IMR-90 (cell line): ENCODE measurements around the gene MYL12B. TPM values are rescaled to one million over a fixed set of nuclear protein-coding genes. Genes with fewer than 3 reads are reported as not detected.
A peak's percentile ranks its signal among the peaks of the same experiment; 100 is the strongest.

ENCODE experiments used
- ATAC-seq: fragments of 200-7000 bp; cut with Tn5 transposase; 2 replicates; pipeline ENCODE4 v1.9.1; 2020; ENCODE audit warnings: low read depth, mild to moderate bottlenecking, moderate library complexity
- BruUV-seq: library from RNA; stranded (reverse); fragments of 400-500 nt; replicated peaks from 2 replicates; lab custom pipeline; 2021; lab: Mats Ljungman, UMichigan
- CTCF ChIA-PET: fragments of 300-600 bp; formaldehyde crosslinking; extraction: SDS; loops from one replicate; lab custom pipeline; 2021; ENCODE audit warnings: antibody characterized with exemption; lab: Yijun Ruan, JAX
- POLR2A ChIA-PET: fragments of 300-600 bp; sonication (Branson Sonifier 250); formaldehyde crosslinking; loops from one replicate; lab custom pipeline; 2022; ENCODE audit warnings: antibody characterized with exemption; ENCODE audit not compliant: unreplicated experiment; lab: Charles Lee
- DNase-seq: peaks from one replicate; pipeline ENCODE4 v3.0.0; 2013
- H2AFZ ChIP-seq: replicated peaks from 2 replicates; pipeline ENCODE3; 2013; ENCODE audit warnings: low read length, mild to moderate bottlenecking; ENCODE audit not compliant: poor library complexity
- H2AK5ac ChIP-seq: 2 replicates; pipeline ENCODE4 v1.6.1; 2013; ENCODE audit warnings: low read depth, low read length, inconsistent platforms
- H2AK9ac ChIP-seq: replicated peaks from 2 replicates; pipeline ENCODE3; 2013; ENCODE audit warnings: mild to moderate bottlenecking, low read depth, low read length, moderate library complexity; ENCODE audit not compliant: poor library complexity
- H2BK120ac ChIP-seq: 2 replicates; pipeline ENCODE4 v1.6.1; 2013; ENCODE audit warnings: low read depth, low read length, inconsistent platforms
- H2BK15ac ChIP-seq: 3 replicates; pipeline ENCODE4 v1.6.1; 2013; ENCODE audit warnings: low read depth, low read length, inconsistent platforms
- H2BK20ac ChIP-seq: 2 replicates; pipeline ENCODE4 v1.6.1; 2013; ENCODE audit warnings: low read depth, mild to moderate bottlenecking, inconsistent platforms, low read length, moderate library complexity
- H2BK5ac ChIP-seq: 2 replicates; pipeline ENCODE4 v1.6.1; 2013; ENCODE audit warnings: mild to moderate bottlenecking, low read depth, low read length, inconsistent platforms; ENCODE audit not compliant: poor library complexity, severe bottlenecking
- H3K14ac ChIP-seq: replicated peaks from 2 replicates; pipeline ENCODE4 v1.6.1; 2013; ENCODE audit warnings: low read depth, low read length, inconsistent platforms
- H3K18ac ChIP-seq: 2 replicates; pipeline ENCODE4 v1.6.1; 2013; ENCODE audit warnings: low read depth, low read length, control low read depth
- H3K23ac ChIP-seq: 2 replicates; pipeline ENCODE4 v1.6.1; 2013; ENCODE audit warnings: low read depth, low read length, inconsistent platforms
- H3K27ac ChIP-seq: 2 replicates; pipeline ENCODE4 v1.5.1; 2013; ENCODE audit warnings: mild to moderate bottlenecking, control low read depth, low read length; ENCODE audit not compliant: insufficient read depth
- H3K27me3 ChIP-seq: 2 replicates; pipeline ENCODE4 v1.6.1; 2013; ENCODE audit warnings: low read length; ENCODE audit not compliant: control insufficient read depth, insufficient read depth
- H3K36me3 ChIP-seq: 2 replicates; pipeline ENCODE4 v1.6.1; 2013; ENCODE audit warnings: low read length, mixed read lengths; ENCODE audit not compliant: control insufficient read depth, insufficient read depth
- H3K4ac ChIP-seq: 2 replicates; pipeline ENCODE4 v1.6.1; 2013; ENCODE audit warnings: low read depth, low read length, inconsistent platforms
- H3K4me1 ChIP-seq: 2 replicates; pipeline ENCODE4 v1.6.1; 2013; ENCODE audit warnings: low read length, mixed read lengths; ENCODE audit not compliant: control insufficient read depth, insufficient read depth
- H3K4me2 ChIP-seq: 2 replicates; pipeline ENCODE4 v1.6.1; 2013; ENCODE audit warnings: low read depth, mild to moderate bottlenecking, control low read depth, low read length, moderate library complexity
- H3K4me3 ChIP-seq: 2 replicates; pipeline ENCODE4 v1.5.1; 2013; ENCODE audit warnings: low read depth, mild to moderate bottlenecking, control low read depth, low read length, moderate library complexity; ENCODE audit not compliant: insufficient read depth
- H3K56ac ChIP-seq: 2 replicates; pipeline ENCODE4 v1.6.1; 2013; ENCODE audit warnings: low read length, inconsistent platforms; ENCODE audit not compliant: insufficient read depth; ENCODE audit errors: extremely low read depth
- H3K79me1 ChIP-seq, 2 experiments: 2 replicates each; pipeline ENCODE4 v1.6.1; 2013; ENCODE audit warnings: low read length in 2 of 2, inconsistent platforms in 1 of 2, low read depth in 1 of 2
- H3K9ac ChIP-seq: 2 replicates; pipeline ENCODE4 v1.6.1; 2013; ENCODE audit warnings: low read depth, low read length, control low read depth
- H3K9me1 ChIP-seq: 2 replicates; pipeline ENCODE4 v1.6.1; 2013; ENCODE audit warnings: low read length, inconsistent platforms; ENCODE audit not compliant: insufficient read depth
- H3K9me3 ChIP-seq: 2 replicates; pipeline ENCODE4 v1.6.1; 2013; ENCODE audit warnings: low read length; ENCODE audit not compliant: control insufficient read depth, insufficient read depth
- H4K20me1 ChIP-seq: 2 replicates; pipeline ENCODE4 v1.6.1; 2013; ENCODE audit warnings: low read length, inconsistent platforms; ENCODE audit not compliant: insufficient read depth
- H4K5ac ChIP-seq: 2 replicates; pipeline ENCODE4 v1.6.1; 2013; ENCODE audit warnings: mild to moderate bottlenecking, low read depth, low read length, control low read depth
- H4K8ac ChIP-seq, 2 experiments: 2 replicates each; pipeline ENCODE4 v1.6.1; 2013; ENCODE audit warnings: low read depth in 2 of 2, low read length in 2 of 2, control low read depth in 1 of 2, inconsistent platforms in 1 of 2
- H4K91ac ChIP-seq: 2 replicates; pipeline ENCODE4 v1.6.1; 2013; ENCODE audit warnings: low read depth, low read length, inconsistent platforms; ENCODE audit not compliant: insufficient read depth
- CHD1 ChIP-seq: IDR thresholded peaks from 2 replicates; pipeline ENCODE4 v1.6.1; 2012; ENCODE audit warnings: low read depth, low read length, improper control_type of control experiment
- ELK1 ChIP-seq: fragments of 150-350 bp; IDR thresholded peaks from 2 replicates; pipeline ENCODE4 v1.6.1; 2016; ENCODE audit warnings: low read depth, mild to moderate bottlenecking, low read length, moderate library complexity, borderline replicate concordance
- MAFK ChIP-seq: IDR thresholded peaks from 2 replicates; pipeline ENCODE4 v1.6.1; 2012; ENCODE audit warnings: low read depth, low read length, improper control_type of control experiment
- WGBS, 2 experiments: methylation state at CpG; one replicate each; pipeline versions ENCODE4 v1.1.5 to v1.1.7; 2013; ENCODE audit warnings: missing lambda C conversion rate in 2 of 2; ENCODE audit not compliant: insufficient read length in 1 of 2; ENCODE audit errors: extremely low coverage in 2 of 2; 5-methylcytosine and 5-hydroxymethylcytosine counted together
- dilution Hi-C: fragments of 300-500 bp; cut with HindIII; formaldehyde crosslinking; loops from one replicate; pipeline ENCODE4 v1.14.3; 2018; ENCODE audit warnings: low sequenced_read_pairs; ENCODE audit not compliant: unreplicated experiment
- in situ Hi-C: fragments of 300-500 bp; cut with MboI; formaldehyde crosslinking; loops from 3 replicates; pipeline ENCODE4 v1.14.3; 2019; ENCODE audit warnings: low sequenced_read_pairs, inconsistent platforms, mixed read lengths
- intact Hi-C: fragments of 100-400 bp; cut with micrococcal nuclease; formaldehyde crosslinking; loops from 2 replicates; pipeline ENCODE4 v1.10.0; 2022
- polyA plus RNA-seq, 3 experiments: library from polyadenylated mRNA; depleted of rRNA; stranded (reverse); fragments of >200 nt; gene quantifications; 2 replicates each; pipeline ENCODE4 v1.2.3, GENCODE V29; 2012; ENCODE audit warnings: low replicate concordance in 1 of 3
- total RNA-seq: library from RNA; depleted of rRNA; stranded (reverse); fragments of >200 nt; gene quantifications from 2 replicates; pipeline ENCODE4 v1.2.3, GENCODE V29; 2012

The MYL12B gene
- total and polyA plus RNA-seq, 2 of the 4 experiments (the other 2 are of a cell fraction): 692 to 816 TPM

- no peak overlapping the region for H4K8ac ChIP-seq
- no peak overlapping the region for H3K56ac ChIP-seq
- H4K91ac ChIP-seq: no peak overlapping the region
- POLR2A ChIA-PET: no interaction called here
- H2BK15ac ChIP-seq: no peak overlapping the region
- H3K9ac ChIP-seq: no peak overlapping the region
- no peak overlapping the region for H2AFZ ChIP-seq
- no peak overlapping the region for H3K4me2 ChIP-seq
- H3K9me1 ChIP-seq: no peaks in the 10 kb centered on the region
- no peaks in the 10 kb centered on the region for H4K20me1 ChIP-seq
- no peak overlapping the region for H3K27ac ChIP-seq
- peak overlapping the region; percentile 63 for H2AK9ac ChIP-seq
- H3K9me3 ChIP-seq: no peaks in the 10 kb centered on the region
- intact Hi-C loops: loop anchor here (5.0 to 10.0 kb wide), 3 partner anchors 588 to 1770 kb away; no protein-coding TSS in a partner anchor
- H3K27me3 ChIP-seq: no peaks in the 10 kb centered on the region
- no TSS peak for BruUV-seq
- no peak for ATAC-seq
- no peak for TF ChIP-seq ELK1
- TF ChIP-seq CHD1: no peak
- no peak for TF ChIP-seq MAFK
- H3K18ac ChIP-seq: no peak overlapping the region
- H3K79me1 ChIP-seq: no peaks in the 10 kb centered on the region
- WGBS, 2 experiments: no CpG with 5 or more reads among the region's 9 CpGs
- H2BK5ac ChIP-seq: no peak overlapping the region
- H3K14ac ChIP-seq: no peak overlapping the region
- peaks cover under 1% of the 10 kb centered on the region; the same call in 1 of the 2 replicates for H3K36me3 ChIP-seq
- no peak overlapping the region for H3K4ac ChIP-seq
- DNase-seq: no peak
- H3K4me1 ChIP-seq: no peaks in the 10 kb centered on the region; the same call in 1 of the 2 replicates
- no peak overlapping the region for H2BK20ac ChIP-seq
- H4K5ac ChIP-seq: no peak overlapping the region
- no peak overlapping the region for H2AK5ac ChIP-seq
- no peak overlapping the region for H2BK120ac ChIP-seq
- H3K4me3 ChIP-seq: no peak overlapping the region
- dilution Hi-C loops: no loop called here
- in situ Hi-C loops: loop anchor here (5.0 to 10.0 kb wide), 5 partner anchors 168 to 700 kb away; partner anchors contain the start of gene TGIF1
- CTCF ChIA-PET: interaction anchor here (0.5 to 1.5 kb wide), 4 partner anchors 35 to 487 kb away, joined by 3 to 4 read pairs (median 4); no protein-coding TSS in a partner anchor
- H3K23ac ChIP-seq: no peak overlapping the region
Observed at GRCh38 chr18:3284501-3284900, 22.6 kb downstream of the MYL12B start.
